ENCODE measurements around the gene DDO.
"Not testable (repeated sequence)": the region's sequence is repeated elsewhere in the genome, so short reads cannot be mapped to it uniquely, and the experiment has no call there.

DDO gene

DNA sequence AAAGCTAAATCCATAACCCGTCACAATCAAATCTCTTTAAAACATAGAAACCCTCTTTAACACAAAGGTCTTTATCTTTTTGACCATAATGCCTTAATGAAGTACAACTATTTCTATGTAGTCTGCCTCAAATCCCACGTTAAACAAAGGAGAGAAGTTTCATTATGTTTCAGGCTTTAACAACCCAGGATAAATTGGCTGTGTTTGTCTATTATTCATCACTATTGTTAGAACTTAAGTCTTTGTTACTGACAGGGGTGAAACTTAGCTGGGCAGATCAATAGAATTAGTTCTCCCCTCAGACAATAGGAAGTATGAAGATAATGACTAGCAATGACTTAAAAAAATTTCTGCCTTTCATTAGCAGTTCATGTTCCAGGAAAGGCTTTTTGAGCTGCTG lies 47.1 kb downstream of the DDO start:
- DNase-seq (ENCODE audit: low read depth in 3 of 3): no peak

DNA sequence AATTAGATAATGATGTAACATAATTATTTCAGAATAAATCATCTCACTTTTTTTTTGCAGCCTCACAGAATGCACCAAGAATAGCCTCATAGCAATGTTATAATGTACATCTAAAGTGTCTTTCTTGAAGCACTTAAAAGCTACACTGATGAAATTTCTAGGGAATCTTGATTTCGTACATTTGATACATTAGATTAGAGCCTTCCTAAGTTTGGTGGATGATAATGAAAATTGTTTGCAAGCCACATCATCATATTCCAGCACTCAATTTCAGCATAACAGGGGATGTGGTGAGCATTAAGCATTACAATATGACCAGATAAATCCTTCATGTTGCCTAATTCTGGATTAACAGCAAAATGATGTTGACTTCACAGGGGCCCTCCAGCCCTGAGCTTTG lies 47.5 kb downstream of the DDO start:
- no peak for DNase-seq (ENCODE audit: low read depth in 3 of 3)

DNA sequence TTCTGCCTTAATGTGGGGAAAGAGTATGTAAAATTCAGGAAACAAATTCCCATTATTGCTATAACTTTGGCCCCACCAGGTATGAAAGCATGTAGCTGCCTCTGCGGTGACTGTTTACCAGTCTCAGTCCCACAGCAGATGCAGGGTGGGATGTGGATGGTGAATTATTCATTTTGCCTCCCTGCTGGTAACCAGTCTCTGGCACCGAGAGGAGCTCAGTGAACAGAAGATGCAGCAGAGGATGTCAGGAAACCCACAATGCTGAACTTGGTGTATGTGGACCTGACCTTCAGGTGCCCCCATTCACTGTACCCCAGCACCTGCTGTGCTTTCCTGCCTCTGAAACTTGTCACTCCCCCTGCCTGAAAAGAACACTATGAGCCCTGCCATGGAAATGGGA lies 48.4 kb downstream of the DDO start:
- DNase-seq (ENCODE audit: low read depth in 3 of 3): no peak

DNA sequence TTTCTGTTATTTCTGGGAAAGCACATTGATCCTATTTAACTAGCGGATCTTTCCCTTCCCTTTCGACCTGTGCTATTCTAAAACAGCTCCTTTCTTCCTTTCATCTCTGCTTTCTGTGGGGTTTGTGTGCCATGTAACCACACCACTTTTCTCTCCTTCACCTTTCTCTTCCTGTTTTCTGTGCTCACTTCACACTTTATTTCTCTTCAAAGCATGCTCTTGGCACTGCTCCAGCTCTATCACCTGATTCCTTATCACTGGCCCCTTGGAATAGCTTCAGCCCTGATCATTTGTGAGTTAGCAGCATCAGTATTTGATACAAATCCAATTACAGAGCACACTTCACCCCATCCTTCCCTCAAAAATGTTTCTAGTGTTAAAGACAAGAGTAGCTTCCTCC lies 49.1 kb downstream of the DDO start:
- DNase-seq (ENCODE audit: low read depth in 3 of 3): no peak

DNA sequence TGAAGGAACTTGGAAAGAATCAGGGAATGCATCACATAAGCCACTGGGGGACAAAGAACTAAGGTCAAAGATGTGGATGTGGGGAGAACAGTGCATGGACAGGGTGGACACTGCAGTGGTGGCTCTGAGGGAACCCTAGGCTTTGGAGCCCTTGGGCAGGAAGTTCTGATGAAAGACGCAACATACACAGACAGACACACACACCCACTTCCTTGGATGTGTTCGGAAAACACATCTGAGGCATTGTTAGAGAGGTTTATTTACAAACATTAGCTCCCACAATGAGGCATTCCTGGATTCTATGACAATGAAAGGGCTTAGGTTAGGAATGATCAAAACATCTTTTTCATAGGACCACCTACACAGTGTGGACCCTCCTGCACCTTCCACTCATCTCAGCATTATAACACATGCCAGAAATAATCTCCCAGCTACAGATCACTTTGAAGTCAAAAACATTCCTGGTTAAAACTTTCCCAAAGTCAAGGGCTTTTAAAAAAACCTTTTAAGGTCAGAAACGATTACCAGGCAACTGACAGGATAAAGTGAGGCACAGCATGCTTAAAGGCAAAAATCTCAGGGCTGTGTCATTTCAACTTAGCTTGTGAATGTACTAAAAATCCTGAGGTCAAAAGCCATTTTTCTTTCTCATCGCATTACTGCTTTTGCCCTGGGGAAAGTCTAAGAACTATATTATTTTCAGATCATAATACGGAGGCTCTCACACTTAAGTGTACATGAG lies 50.8 kb downstream of the DDO start:
- no peak for DNase-seq (ENCODE audit: low read depth in 3 of 3)

GRCh38 chr6:110363748-110364147 lies 51.6 kb downstream of the DDO start:
- DNase-seq (ENCODE audit: low read depth in 3 of 3): no peak

DNA sequence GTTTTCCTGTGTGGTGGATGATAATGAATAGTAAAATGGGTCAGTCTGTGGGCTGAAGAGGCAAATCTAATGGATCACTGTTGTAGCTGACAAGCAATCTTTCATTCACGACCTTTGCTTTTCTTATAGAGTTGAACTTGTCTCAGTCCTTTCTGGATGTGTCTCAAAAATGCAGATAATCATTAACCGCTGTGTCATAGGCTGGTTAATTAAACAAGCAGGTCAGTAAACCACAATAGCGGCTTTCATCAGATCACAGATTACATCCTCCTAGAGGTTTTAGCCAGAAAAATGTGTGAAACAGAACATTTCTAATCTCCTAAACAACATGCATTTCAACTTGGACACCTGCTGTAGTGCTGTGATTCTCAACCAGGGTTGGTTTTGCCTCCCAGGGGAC lies 54.7 kb downstream of the DDO start:
- DNase-seq (ENCODE audit: low read depth in 3 of 3): no peak

DNA sequence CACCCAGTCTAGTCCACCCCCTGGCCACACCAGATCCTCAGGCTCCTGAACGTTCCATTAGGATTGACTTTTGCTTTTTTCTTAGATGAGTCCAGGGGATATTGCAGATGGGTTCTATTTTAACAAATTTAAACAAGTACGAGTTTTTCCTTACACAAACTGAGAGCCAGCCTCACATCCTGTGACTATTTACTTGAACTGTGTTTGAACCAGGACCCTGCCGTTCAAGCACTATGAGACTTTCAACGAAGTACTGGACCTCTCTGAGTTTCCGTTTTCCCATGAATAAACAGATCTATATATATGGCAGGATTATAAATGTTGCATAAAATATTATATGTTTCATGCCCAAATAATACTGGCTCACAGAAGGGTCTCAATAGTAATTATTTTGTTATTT lies 55.8 kb downstream of the DDO start:
- DNase-seq (ENCODE audit: low read depth in 3 of 3): no peak

- no peak for DNase-seq (ENCODE audit: low read depth in 3 of 3)
These were observed 56.7 kb downstream of the DDO start for GRCh38 chr6:110358553-110359160.

DNA sequence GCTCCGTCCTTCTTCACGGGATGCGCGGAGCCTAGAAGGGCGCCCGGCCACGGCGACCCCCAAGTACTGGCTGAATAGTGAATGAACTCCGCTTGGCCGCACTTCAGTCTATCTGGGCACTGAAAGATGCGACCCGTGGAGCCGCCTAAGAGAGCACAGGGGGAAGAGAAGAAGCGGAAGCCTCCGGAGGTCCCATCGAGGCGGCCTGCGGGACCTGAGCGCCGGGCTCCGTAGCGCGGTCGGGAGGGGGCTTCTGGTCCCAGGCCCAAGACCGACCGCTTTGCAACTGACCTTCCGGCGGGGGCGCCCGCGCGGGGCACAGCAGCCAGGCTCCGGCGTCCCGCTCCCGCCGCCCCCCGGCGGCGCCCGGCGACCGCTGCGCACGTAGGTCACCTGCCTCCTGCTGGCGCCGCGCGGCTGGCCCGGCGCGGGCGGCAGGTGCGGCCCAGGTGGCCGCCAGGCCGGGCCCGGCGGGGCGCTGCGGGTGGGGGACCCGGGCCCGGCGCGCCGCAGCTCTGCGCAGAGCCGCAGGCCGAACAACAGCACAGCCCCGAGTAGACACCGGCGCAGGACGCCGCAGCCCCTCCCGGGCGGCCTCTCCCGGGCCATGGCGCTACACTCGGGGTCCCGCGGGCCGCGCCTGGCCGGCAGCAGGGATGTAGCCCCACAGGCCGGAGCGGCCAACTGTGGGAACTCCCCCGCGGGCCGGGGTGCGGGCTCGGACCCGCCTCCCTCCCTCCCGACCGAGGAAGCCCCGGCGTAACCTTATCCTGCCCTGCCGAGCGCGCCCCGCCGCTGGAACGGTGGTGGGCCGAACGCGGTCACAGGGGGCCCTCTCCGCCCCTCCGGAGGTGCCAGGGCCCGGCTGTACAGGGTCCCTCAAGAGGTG lies 57.5 kb downstream of the DDO start, which contains the start of gene METTL24:
Gene METTL24 (minus strand): TSS at position 686 of the 889 bp plus-strand sequence. CDS start 77 bp downstream, at position 609.
- no peak for DNase-seq (ENCODE audit: low read depth in 3 of 3)

- no peak for DNase-seq (ENCODE audit: low read depth in 3 of 3)
These were observed 58.1 kb downstream of the DDO start for GRCh38 chr6:110357298-110357663.

GRCh38 chr6:110356778-110357177 lies 58.6 kb downstream of the DDO start:
- no peak for DNase-seq (ENCODE audit: low read depth in 3 of 3)

GRCh38 chr6:110355727-110356126 lies 59.6 kb downstream of the DDO start:
- DNase-seq (ENCODE audit: low read depth in 3 of 3): no peak

- no peak for DNase-seq (ENCODE audit: low read depth in 3 of 3)
These were observed 60.4 kb downstream of the DDO start for GRCh38 chr6:110355022-110355421.

- DNase-seq (ENCODE audit: low read depth in 3 of 3): no peak
These were observed 61.2 kb downstream of the DDO start for GRCh38 chr6:110354153-110354552.

GRCh38 chr6:110353457-110354001 lies 61.8 kb downstream of the DDO start:
- DNase-seq (ENCODE audit: low read depth in 3 of 3): no peak

DNA sequence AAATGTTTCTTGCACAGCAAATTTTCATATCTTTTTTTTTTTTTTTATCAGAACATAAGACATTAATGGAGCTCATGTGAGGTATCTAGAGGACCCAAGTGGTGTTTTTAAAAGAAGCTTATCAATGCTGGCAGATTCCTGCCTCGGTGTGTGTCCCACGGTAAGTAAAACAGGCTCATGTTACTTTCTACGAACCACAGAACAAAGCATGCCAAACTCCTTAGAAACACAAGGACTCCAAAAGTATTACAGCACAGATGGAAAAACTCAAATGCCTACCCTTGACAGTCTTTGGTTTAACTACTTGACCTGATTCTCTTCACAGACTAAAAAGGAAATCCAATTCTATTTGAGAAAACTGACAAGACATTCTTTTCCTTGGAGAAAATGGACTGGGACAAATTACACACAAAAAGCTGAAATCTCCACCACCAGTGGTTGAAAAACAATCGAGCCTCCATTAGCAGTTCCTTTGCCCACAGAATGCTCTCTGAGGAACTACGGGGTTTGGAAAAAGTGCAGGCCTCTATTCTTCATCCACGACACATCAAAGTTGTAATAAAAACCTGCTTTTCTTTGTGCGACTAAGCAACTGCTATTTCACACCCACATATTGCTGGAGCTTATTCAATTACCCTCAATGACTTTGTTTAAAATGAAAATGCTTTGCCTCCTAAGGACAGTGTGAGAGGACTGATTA lies 62.7 kb downstream of the DDO start:
- no peak for DNase-seq (ENCODE audit: low read depth in 3 of 3)

GRCh38 chr6:110351986-110352385 lies 63.4 kb downstream of the DDO start:
- DNase-seq (ENCODE audit: low read depth in 3 of 3): no peak

GRCh38 chr6:110351546-110351945 lies 63.8 kb downstream of the DDO start:
- no peak for DNase-seq (ENCODE audit: low read depth in 3 of 3)

- DNase-seq (ENCODE audit: low read depth in 3 of 3): not testable (repeated sequence)
These were observed 64.8 kb downstream of the DDO start for GRCh38 chr6:110350593-110350992.

DNA sequence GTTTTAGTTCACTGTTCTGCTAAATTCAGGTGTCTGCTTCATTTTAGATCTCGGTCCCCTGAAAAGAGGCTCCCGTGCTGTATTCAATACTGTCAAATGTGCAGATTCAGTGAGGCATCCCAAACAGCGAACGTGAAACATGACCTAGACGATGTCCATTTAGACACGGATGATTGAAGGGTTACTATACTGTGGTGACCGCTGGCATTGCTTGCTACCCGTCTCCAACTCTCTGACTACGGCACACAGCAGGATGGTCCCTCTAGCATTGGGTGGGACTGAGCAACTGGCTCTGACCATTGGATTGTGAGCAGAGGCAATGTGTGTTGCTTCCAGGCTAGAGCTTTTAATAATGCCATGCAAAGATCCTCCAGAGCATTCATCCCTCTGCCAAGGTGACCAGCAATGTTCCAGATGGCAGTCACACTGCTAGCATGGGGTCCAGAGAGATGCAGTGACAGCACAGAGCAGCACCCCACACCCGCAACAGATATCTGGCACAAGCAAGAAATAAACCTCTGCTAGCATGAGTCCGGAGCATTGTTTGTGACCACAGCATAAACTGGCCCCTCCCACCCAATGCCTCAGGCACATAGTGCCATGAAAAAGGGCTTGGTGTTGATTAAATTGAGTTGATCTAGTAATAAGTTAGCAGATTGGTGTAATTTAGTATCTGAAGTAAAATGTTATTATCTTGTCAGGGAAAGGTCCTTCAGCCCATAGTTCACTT lies 66.2 kb downstream of the DDO start:
- DNase-seq (ENCODE audit: low read depth in 3 of 3): no peak
